Mammary epithelial cell (primary cell): ENCODE results near the gene ADAMTS3.

Experiments used
- EZH2 ChIP-seq: IDR thresholded peaks from 2 replicates; pipeline ENCODE4 v1.6.1; 2012; ENCODE audit warnings: low read length, inconsistent platforms, borderline replicate concordance
- TF ChIP-seq, protein P1 (sequence below), 2 donors: IDR thresholded peaks in 1 of 2; conservative IDR thresholded peaks in 1 of 2; 2 replicates each; pipeline ENCODE4 v1.5.1; 2011 to 2012; ENCODE audit warnings: inconsistent platforms in 2 of 2, low read length in 2 of 2, mild to moderate bottlenecking in 2 of 2, control low read depth in 1 of 2, low read depth in 1 of 2; ENCODE audit not compliant: insufficient read depth in 1 of 2; ENCODE audit errors: extremely low read depth in 1 of 2

DNA sequence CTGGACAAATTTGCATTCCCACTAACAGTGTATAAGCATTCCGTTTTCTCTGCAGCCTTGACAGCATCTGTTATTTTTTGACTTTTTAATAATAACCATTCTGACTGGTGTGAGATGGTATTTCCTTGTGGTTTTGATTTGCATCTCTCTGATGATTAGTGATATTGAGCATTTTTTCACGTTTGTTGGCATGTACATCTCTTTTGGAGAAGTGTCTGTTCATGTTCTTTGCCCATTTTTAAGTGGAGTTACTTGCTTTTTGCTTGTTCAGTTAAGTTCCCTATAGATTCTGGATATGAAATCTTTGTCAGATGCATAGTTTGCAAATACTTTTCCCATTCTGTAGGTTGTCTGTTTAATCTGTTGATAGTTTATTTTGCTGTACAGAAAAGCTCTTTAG, 68.8 kb downstream of the ADAMTS3 start:
- TF ChIP-seq, protein P1, sequence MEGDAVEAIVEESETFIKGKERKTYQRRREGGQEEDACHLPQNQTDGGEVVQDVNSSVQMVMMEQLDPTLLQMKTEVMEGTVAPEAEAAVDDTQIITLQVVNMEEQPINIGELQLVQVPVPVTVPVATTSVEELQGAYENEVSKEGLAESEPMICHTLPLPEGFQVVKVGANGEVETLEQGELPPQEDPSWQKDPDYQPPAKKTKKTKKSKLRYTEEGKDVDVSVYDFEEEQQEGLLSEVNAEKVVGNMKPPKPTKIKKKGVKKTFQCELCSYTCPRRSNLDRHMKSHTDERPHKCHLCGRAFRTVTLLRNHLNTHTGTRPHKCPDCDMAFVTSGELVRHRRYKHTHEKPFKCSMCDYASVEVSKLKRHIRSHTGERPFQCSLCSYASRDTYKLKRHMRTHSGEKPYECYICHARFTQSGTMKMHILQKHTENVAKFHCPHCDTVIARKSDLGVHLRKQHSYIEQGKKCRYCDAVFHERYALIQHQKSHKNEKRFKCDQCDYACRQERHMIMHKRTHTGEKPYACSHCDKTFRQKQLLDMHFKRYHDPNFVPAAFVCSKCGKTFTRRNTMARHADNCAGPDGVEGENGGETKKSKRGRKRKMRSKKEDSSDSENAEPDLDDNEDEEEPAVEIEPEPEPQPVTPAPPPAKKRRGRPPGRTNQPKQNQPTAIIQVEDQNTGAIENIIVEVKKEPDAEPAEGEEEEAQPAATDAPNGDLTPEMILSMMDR (conservative IDR thresholded peaks at IDR 0.05 in 1 of 2, IDR thresholded peaks at IDR 0.05 in 1 of 2; ENCODE audit: extremely low read depth in 1 of 2, insufficient read depth in 1 of 2, low read depth in 1 of 2, low read length in 2 of 2), result no peak
- no peak for TF ChIP-seq EZH2
